Myocyte (in vitro differentiated cells): ENCODE results near the gene YBX3. TPM values are rescaled to one million over a fixed set of nuclear protein-coding genes. Genes with fewer than 3 reads are reported as not detected.

Source experiments
- DNase-seq: peaks from one replicate; pipeline ENCODE4 v3.0.0-alpha.2; 2012; ENCODE audit warnings: low read depth
- total RNA-seq: library from RNA; depleted of rRNA; stranded (reverse); fragments of >200 nt; gene quantifications from 2 replicates; pipeline ENCODE4 v1.2.3, GENCODE V29; 2014

The YBX3 gene
- total RNA-seq, 1 donor from 2014 or later: 202 TPM

- DNase-seq: no peak
Observed at GRCh38 chr12:10672231-10672868, 50.8 kb downstream of the YBX3 start.

GRCh38 chr12:10669533-10669932, 53.6 kb downstream of the YBX3 start:
- no peak for DNase-seq

GRCh38 chr12:10668526-10668925, 54.6 kb downstream of the YBX3 start:
- DNase-seq: no peak

GRCh38 chr12:10667581-10667980, 55.5 kb downstream of the YBX3 start:
- no peak for DNase-seq

- no peak for DNase-seq
Observed at GRCh38 chr12:10664499-10664898, 58.6 kb downstream of the YBX3 start.

GRCh38 chr12:10663869-10664268, 59.3 kb downstream of the YBX3 start:
- DNase-seq: no peak

GRCh38 chr12:10661338-10661737, 61.8 kb downstream of the YBX3 start:
- no peak for DNase-seq

- DNase-seq: no peak
Observed at GRCh38 chr12:10654003-10654402, 69.1 kb downstream of the YBX3 start.

- no peak for DNase-seq
Observed at GRCh38 chr12:10652192-10652591, 70.9 kb downstream of the YBX3 start.

Other genes with a start within 250 kb of the YBX3 start
- 0.62 and 0.83 TPM in 2 replicates for gene EIF2S3B, start 217.4 kb downstream of the YBX3 start, total RNA-seq
- 19.4 and 24.0 TPM in 2 replicates for gene MAGOHB, start 109.7 kb downstream of the YBX3 start, total RNA-seq
- 3.7 and 3.8 TPM in 2 replicates for gene STYK1, start 49.3 kb downstream of the YBX3 start, total RNA-seq
- not detected in 2 replicates for gene TAS2R7, start 79.3 kb upstream of the YBX3 start, total RNA-seq
- 0.21 TPM in 1 of 2 replicates, not detected in the other for gene TAS2R8, start 84.0 kb upstream of the YBX3 start, total RNA-seq
- not detected in 2 replicates for gene TAS2R9, start 86.8 kb upstream of the YBX3 start, total RNA-seq
- 0.75 and 3.2 TPM in 2 replicates for gene TAS2R10, start 103.0 kb upstream of the YBX3 start, total RNA-seq
- 0.43 and 1.7 TPM in 2 replicates for gene PRR4, start 126.2 kb upstream of the YBX3 start, total RNA-seq
- gene PRH1, start 160.9 kb upstream of the YBX3 start, total RNA-seq: 8.9 and 9.4 TPM in 2 replicates
- 0.94 and 1.2 TPM in 2 replicates for gene TAS2R13, start 186.2 kb upstream of the YBX3 start, total RNA-seq
- not detected in 2 replicates for gene PRH2, start 205.9 kb upstream of the YBX3 start, total RNA-seq
- gene TAS2R14, start 215.9 kb upstream of the YBX3 start, total RNA-seq: 0.99 and 2.5 TPM in 2 replicates